Loucy (cell line): ENCODE measurements around the gene SH3BP4.

Source experiments
- H2AFZ ChIP-seq: fragments of 200-600 bp; sonication (generic); 2 replicates; pipeline ENCODE4 v1.6.0; 2016; ENCODE audit warnings: antibody characterized with exemption, mild to moderate bottlenecking, low read length, moderate library complexity
- H3F3A ChIP-seq: fragments of 200-600 bp; 2 replicates; pipeline ENCODE4 v1.6.0; 2016; ENCODE audit warnings: antibody characterized with exemption, low read depth, mild to moderate bottlenecking
- H3K27me3 ChIP-seq: fragments of 200-600 bp; sonication (generic); 2 replicates; pipeline ENCODE4 v1.6.1; 2014; ENCODE audit warnings: low read length, mild to moderate bottlenecking; ENCODE audit not compliant: insufficient read depth, poor library complexity, severe bottlenecking
- H3K36me3 ChIP-seq: fragments of 200-600 bp; sonication (generic); 2 replicates; pipeline ENCODE4 v1.6.1; 2016; ENCODE audit warnings: low read length; ENCODE audit not compliant: insufficient read depth
- H3K4me1 ChIP-seq: fragments of 200-600 bp; sonication (generic); 2 replicates; pipeline ENCODE4 v1.5.1; 2014; ENCODE audit warnings: low read length, mild to moderate bottlenecking; ENCODE audit not compliant: insufficient read depth, poor library complexity, severe bottlenecking
- H3K4me2 ChIP-seq: fragments of 200-600 bp; sonication (generic); 2 replicates; pipeline ENCODE4 v1.6.0; 2014; ENCODE audit warnings: antibody characterized with exemption, low read length, low read depth, mild to moderate bottlenecking; ENCODE audit not compliant: poor library complexity, severe bottlenecking
- H3K4me3 ChIP-seq: fragments of 200-600 bp; sonication (generic); 2 replicates; pipeline ENCODE4 v1.5.1; 2014; ENCODE audit warnings: low read length, mild to moderate bottlenecking, mixed read lengths; ENCODE audit not compliant: poor library complexity, severe bottlenecking
- H3K79me2 ChIP-seq: fragments of 200-600 bp; sonication (generic); 2 replicates; pipeline ENCODE4 v1.6.1; 2014; ENCODE audit warnings: low read length; ENCODE audit not compliant: insufficient read depth
- H3K9ac ChIP-seq: fragments of 200-600 bp; sonication (generic); 2 replicates; pipeline ENCODE4 v1.6.0; 2014; ENCODE audit warnings: mild to moderate bottlenecking, low read depth, low read length, moderate library complexity; ENCODE audit not compliant: poor library complexity, severe bottlenecking
- H3K9me2 ChIP-seq: fragments of 200-600 bp; sonication (generic); replicated peaks from 2 replicates; pipeline ENCODE4 v1.6.1; 2016; ENCODE audit warnings: low read depth, low read length, mixed read lengths
- H3K9me3 ChIP-seq: fragments of 200-600 bp; sonication (generic); 2 replicates; pipeline ENCODE4 v1.6.1; 2014; ENCODE audit warnings: mild to moderate bottlenecking, antibody characterized with exemption, low read length, low read depth; ENCODE audit not compliant: insufficient read depth
- H4K20me1 ChIP-seq: fragments of 200-600 bp; sonication (generic); 2 replicates; pipeline ENCODE4 v1.6.0; 2014; ENCODE audit warnings: antibody characterized with exemption, low read length, mild to moderate bottlenecking; ENCODE audit not compliant: insufficient read depth, poor library complexity, severe bottlenecking
- CTCF ChIP-seq: fragments of 200-600 bp; sonication (generic); conservative IDR thresholded peaks from 2 replicates; pipeline ENCODE4 v1.5.1; 2014; ENCODE audit warnings: mild to moderate bottlenecking, antibody characterized with exemption, low read length
- EZH2phosphoT487 ChIP-seq: fragments of 200-600 bp; IDR thresholded peaks from 2 replicates; pipeline ENCODE4 v1.6.1; 2018; ENCODE audit warnings: antibody characterized with exemption, mild to moderate bottlenecking, moderate library complexity, borderline replicate concordance

The SH3BP4 gene

DNA sequence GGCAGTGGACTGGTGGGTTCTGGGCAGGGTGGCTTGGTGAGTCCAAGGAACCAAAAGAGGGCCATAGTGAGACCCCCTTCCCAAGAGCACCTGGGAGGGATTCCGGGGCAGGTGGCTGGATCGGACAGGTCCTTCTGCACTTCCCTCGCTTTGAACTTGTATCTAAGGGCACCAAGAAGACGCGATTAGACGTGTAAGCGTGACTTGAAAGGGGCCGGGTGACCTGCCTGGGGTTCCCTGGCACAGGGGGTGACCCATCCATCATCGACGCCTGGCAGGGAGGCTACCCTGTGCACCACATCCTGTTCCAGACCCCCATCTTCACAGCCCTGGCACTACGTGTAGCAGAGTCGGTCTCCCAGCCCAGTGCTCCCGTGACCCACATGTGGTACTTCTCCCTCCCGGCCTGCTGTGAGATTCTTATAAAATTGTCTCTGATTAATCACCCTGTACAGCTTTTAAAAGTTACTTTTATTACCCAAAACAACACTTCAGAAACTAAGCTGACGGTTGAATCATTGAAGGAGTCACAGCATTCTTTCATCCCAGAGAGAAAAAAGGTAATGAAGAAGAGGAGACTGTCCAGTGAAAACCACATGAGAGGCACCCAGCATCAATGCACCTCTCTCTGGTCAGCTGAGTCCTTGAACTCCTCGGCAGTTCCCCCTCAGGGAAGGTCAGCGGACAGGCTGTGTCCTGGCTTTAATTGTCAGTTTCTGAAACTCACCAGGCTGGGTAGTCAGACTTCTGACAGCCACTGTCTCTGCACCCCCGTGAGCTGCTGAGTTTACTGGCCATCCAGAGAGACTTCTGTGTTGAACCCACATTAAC lies 13.0 kb downstream of the SH3BP4 start:
- Histone ChIP-seq H3K9me3 (no peaks in the 10 kb centered on the region), H3K9me2 (no peaks in the 10 kb centered on the region), H3K36me3 (no peaks in the 10 kb centered on the region), H3K4me2 (no peak overlapping the region), H3K27me3 (no peaks in the 10 kb centered on the region), H3K4me1 (no peaks in the 10 kb centered on the region), H3K79me2 (no peaks in the 10 kb centered on the region), H3K9ac (no peak overlapping the region), H4K20me1 (no peaks in the 10 kb centered on the region), H2AFZ (no peak overlapping the region), H3F3A (no peaks in the 10 kb centered on the region), H3K4me3 (no peak overlapping the region)
- TF ChIP-seq EZH2phosphoT487 (no peak), CTCF (no peak)

GRCh38 chr2:234966340-234966739 lies 14.5 kb downstream of the SH3BP4 start:
- Histone ChIP-seq H3K4me2 (no peak overlapping the region), H3K9ac (no peak overlapping the region), H3K4me3 (no peak overlapping the region), H2AFZ (no peak overlapping the region), H3K79me2 (no peaks in the 10 kb centered on the region), H4K20me1 (no peaks in the 10 kb centered on the region), H3K4me1 (peaks cover 5% of the 10 kb centered on the region), H3K9me3 (no peaks in the 10 kb centered on the region), H3K27me3 (no peaks in the 10 kb centered on the region), H3K36me3 (no peaks in the 10 kb centered on the region), H3K9me2 (no peaks in the 10 kb centered on the region), H3F3A (no peaks in the 10 kb centered on the region)
- no peak for TF ChIP-seq EZH2phosphoT487
- no peak for TF ChIP-seq CTCF

- H4K20me1 ChIP-seq = no peaks in the 10 kb centered on the region
- no peak overlapping the region for H2AFZ ChIP-seq
- H3K27me3 ChIP-seq = no peaks in the 10 kb centered on the region
- no peak for TF ChIP-seq CTCF
- TF ChIP-seq EZH2phosphoT487 = no peak
- H3F3A ChIP-seq = no peaks in the 10 kb centered on the region
- no peaks in the 10 kb centered on the region for H3K9me3 ChIP-seq
- H3K4me1 ChIP-seq = peaks cover 5% of the 10 kb centered on the region
- no peak overlapping the region for H3K4me3 ChIP-seq
- no peaks in the 10 kb centered on the region for H3K79me2 ChIP-seq
- H3K9ac ChIP-seq = no peak overlapping the region
- no peaks in the 10 kb centered on the region for H3K9me2 ChIP-seq
- H3K36me3 ChIP-seq = no peaks in the 10 kb centered on the region
- H3K4me2 ChIP-seq = no peak overlapping the region
Measured at GRCh38 chr2:234967201-234967869, 15.5 kb downstream of the SH3BP4 start.
